Measurements from ENCODE around the gene CRPPA. TPM values are rescaled to one million over a fixed set of nuclear protein-coding genes. Genes with fewer than 3 reads are reported as not detected.

Gene CRPPA
- total and polyA plus RNA-seq, 10 of the 15 experiments (the other 5 are each of a cell fraction or from before 2014, with no cell fraction given) = not detected

GRCh38 chr7:16432425-16432731, 11.0 kb upstream of the CRPPA start:
- CTCF ChIA-PET = interaction anchor here (6.7 kb wide), 1 partner anchor 132 kb away, joined by 46 read pairs; no protein-coding TSS in a partner anchor
- Histone ChIP-seq H4K20me1 (ENCODE audit: control insufficient read depth, insufficient read depth) (no peaks in the 10 kb centered on the region), H3K36me3 (ENCODE audit: control insufficient read depth in 2 of 2, insufficient read depth in 2 of 2, low read length in 1 of 2) (no peaks in the 10 kb centered on the region), H2AFZ (ENCODE audit: control insufficient read depth, low read depth, low read length) (no peak overlapping the region), H3K9me3 (replicated peaks; ENCODE audit: control insufficient read depth, insufficient read depth, low read length) (no peaks in the 10 kb centered on the region), H3K9ac (ENCODE audit: control insufficient read depth, insufficient read depth, low read length) (no peak overlapping the region), H3K4me3 (no peak overlapping the region), H3K27ac (ENCODE audit: control insufficient read depth, insufficient read depth) (no peak overlapping the region), H3K4me1 (ENCODE audit: control insufficient read depth, insufficient read depth, low read length) (no peaks in the 10 kb centered on the region), H3K27me3 (replicated peaks in 1 of 2; ENCODE audit: control insufficient read depth in 2 of 2, insufficient read depth in 2 of 2, low read length in 1 of 2) (no peaks in the 10 kb centered on the region), H3K4me2 (ENCODE audit: control insufficient read depth, insufficient read depth) (no peak overlapping the region), H3K79me2 (ENCODE audit: control insufficient read depth, insufficient read depth, low read length) (no peaks in the 10 kb centered on the region)
- intact Hi-C loops (cut with micrococcal nuclease; ENCODE audit: unreplicated experiment) (loop anchor here (2.0 kb wide), 1 partner anchor 132 kb away; no protein-coding TSS in a partner anchor), in situ Hi-C loops (cut with MboI) (no loop called here)
- BruUV-seq (replicated peaks) = no TSS peak
- ATAC-seq (no peak), DNase-seq (ENCODE audit: low read depth, low spot score) (no peak), FAIRE-seq (no peak)
- no peak for TF ChIP-seq EZH2 (IDR thresholded peaks at IDR 0.05; ENCODE audit: borderline replicate concordance, control insufficient read depth, low read depth, low read length)
- TF ChIP-seq JUND (IDR thresholded peaks at IDR 0.05; ENCODE audit: low read depth, low read length) = no peak
- TF ChIP-seq ASH2L (IDR thresholded peaks at IDR 0.05; ENCODE audit: borderline replicate concordance, low read depth) = no peak
- no peak for TF ChIP-seq RAD21 (IDR thresholded peaks at IDR 0.05; ENCODE audit: insufficient read depth, low read depth, low read length)
- no peak for TF ChIP-seq ZNF274 (IDR thresholded peaks at IDR 0.05; ENCODE audit: insufficient read depth, insufficient read length)
- no peak for TF ChIP-seq NR2C1 (IDR thresholded peaks at IDR 0.05)
- no peak for TF ChIP-seq RAD51 (IDR thresholded peaks at IDR 0.05)
- TF ChIP-seq FOXM1 (IDR thresholded peaks at IDR 0.05; ENCODE audit: low read depth, low read length) = no peak
- no peak for TF ChIP-seq MEF2A (IDR thresholded peaks at IDR 0.05; ENCODE audit: insufficient read depth, low read depth, low read length)
- TF ChIP-seq IRF5 (IDR thresholded peaks at IDR 0.05; ENCODE audit: borderline replicate concordance) = no peak
- TF ChIP-seq ZBTB40 (IDR thresholded peaks at IDR 0.05; ENCODE audit: borderline replicate concordance) = no peak
- no peak for TF ChIP-seq HDGF (IDR thresholded peaks at IDR 0.05)
- no peak for TF ChIP-seq YBX1 (IDR thresholded peaks at IDR 0.05)
- TF ChIP-seq HSF1 (IDR thresholded peaks at IDR 0.05; ENCODE audit: low read depth, low read length) = no peak
- TF ChIP-seq RUNX3 (IDR thresholded peaks at IDR 0.05; ENCODE audit: low read length) = no peak
- no peak for TF ChIP-seq ZBTB33 (IDR thresholded peaks at IDR 0.05)
- TF ChIP-seq STAT1 (conservative IDR thresholded peaks at IDR 0.05) = no peak
- POLR2A ChIA-PET = no interaction called here
- SMC1A ChIA-PET (ENCODE audit: uncharacterized antibody, unreplicated experiment) = interaction anchor here (2.6 kb wide), 1 partner anchor 132 kb away, joined by 12 read pairs; no protein-coding TSS in a partner anchor
- RAD21 ChIA-PET (ENCODE audit: unreplicated experiment) = interaction anchor here (3.5 kb wide), 1 partner anchor 133 kb away, joined by 19 read pairs; no protein-coding TSS in a partner anchor
- WGBS (ENCODE audit: insufficient coverage, insufficient replicate concordance, low lambda C conversion rate, missing lambda C conversion rate) = 15% methylated on average over 1 of the region's 1 CpG
